Measurements from ENCODE around the gene CUX1. TPM values are rescaled to one million over a fixed set of nuclear protein-coding genes. Genes with fewer than 3 reads are reported as not detected.

CUX1 gene
- total and polyA plus RNA-seq, 10 of the 15 experiments (the other 5 are each of a cell fraction or from before 2014, with no cell fraction given) = 6.1 to 48.6 (median 25.9) TPM

- H3K36me3 ChIP-seq (ENCODE audit: control insufficient read depth in 2 of 2, insufficient read depth in 2 of 2, low read length in 1 of 2) = peaks cover 0 to 4% of the 10 kb centered on the region in 2 experiments; a peak in 3 of 4 replicates
- ChIA-PET RAD21 (ENCODE audit: unreplicated experiment) (interaction anchor here (0.6 to 5.8 kb wide), 12 partner anchors 8 to 245 kb away, joined by 3 to 46 read pairs (median 6); no protein-coding TSS in a partner anchor), POLR2A (interaction anchor here (0.6 to 1.1 kb wide), 2 partner anchors 10 to 274 kb away, joined by 3 read pairs; no protein-coding TSS in a partner anchor), CTCF (interaction anchor here (0.9 to 3.5 kb wide), 6 partner anchors 33 to 248 kb away, joined by 3 to 11 read pairs (median 4); partner anchors contain the start of gene CUX1), SMC1A (ENCODE audit: uncharacterized antibody, unreplicated experiment) (interaction anchor here (0.6 to 4.8 kb wide), 10 partner anchors 14 to 171 kb away, joined by 3 to 37 read pairs (median 6); no protein-coding TSS in a partner anchor)
- H3K4me2 ChIP-seq (ENCODE audit: control insufficient read depth, insufficient read depth) = peak overlapping the region; percentile 77; the same call in 1 of the 2 replicates
- H3K27me3 ChIP-seq (replicated peaks in 1 of 2; ENCODE audit: control insufficient read depth in 2 of 2, insufficient read depth in 2 of 2, low read length in 1 of 2) = no peaks in the 10 kb centered on the region
- peak overlapping the region; percentile 93 for H3K27ac ChIP-seq (ENCODE audit: control insufficient read depth, insufficient read depth)
- intact Hi-C loops (cut with micrococcal nuclease; ENCODE audit: unreplicated experiment) = no loop called here
- 98% methylated on average over 17 of the region's 20 CpGs for WGBS (ENCODE audit: insufficient coverage, insufficient replicate concordance, low lambda C conversion rate, missing lambda C conversion rate)
- peaks cover 21% of the 10 kb centered on the region for H3K79me2 ChIP-seq (ENCODE audit: control insufficient read depth, insufficient read depth, low read length)
- ATAC-seq (no peak), FAIRE-seq (no peak), DNase-seq (ENCODE audit: low read depth, low spot score) (no peak)
- no TSS peak for BruUV-seq (replicated peaks)
- H3K9me3 ChIP-seq (replicated peaks; ENCODE audit: control insufficient read depth, insufficient read depth, low read length) = peaks cover 2% of the 10 kb centered on the region; the same call in 2 of the 3 replicates
- peak overlapping the region; percentile 28; the same call in 1 of the 2 replicates for H3K9ac ChIP-seq (ENCODE audit: control insufficient read depth, insufficient read depth, low read length)
- TF ChIP-seq, protein P1, sequence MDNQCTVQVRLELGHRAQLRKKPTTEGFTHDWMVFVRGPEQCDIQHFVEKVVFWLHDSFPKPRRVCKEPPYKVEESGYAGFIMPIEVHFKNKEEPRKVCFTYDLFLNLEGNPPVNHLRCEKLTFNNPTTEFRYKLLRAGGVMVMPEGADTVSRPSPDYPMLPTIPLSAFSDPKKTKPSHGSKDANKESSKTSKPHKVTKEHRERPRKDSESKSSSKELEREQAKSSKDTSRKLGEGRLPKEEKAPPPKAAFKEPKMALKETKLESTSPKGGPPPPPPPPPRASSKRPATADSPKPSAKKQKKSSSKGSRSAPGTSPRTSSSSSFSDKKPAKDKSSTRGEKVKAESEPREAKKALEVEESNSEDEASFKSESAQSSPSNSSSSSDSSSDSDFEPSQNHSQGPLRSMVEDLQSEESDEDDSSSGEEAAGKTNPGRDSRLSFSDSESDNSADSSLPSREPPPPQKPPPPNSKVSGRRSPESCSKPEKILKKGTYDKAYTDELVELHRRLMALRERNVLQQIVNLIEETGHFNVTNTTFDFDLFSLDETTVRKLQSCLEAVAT (IDR thresholded peaks at IDR 0.05) = peak; percentile 70; the same call in 1 of the 2 replicates
- TF ChIP-seq CEBPB (IDR thresholded peaks at IDR 0.05; ENCODE audit: borderline replicate concordance in 1 of 2, low read depth in 2 of 2, low read length in 2 of 2) = no peak
- H4K20me1 ChIP-seq (ENCODE audit: control insufficient read depth, insufficient read depth) = no peaks in the 10 kb centered on the region
- no peak overlapping the region for H3K4me3 ChIP-seq
- in situ Hi-C loops (cut with MboI) = no loop called here
- peaks cover 76% of the 10 kb centered on the region for H3K4me1 ChIP-seq (ENCODE audit: control insufficient read depth, insufficient read depth, low read length)
- no peak overlapping the region for H2AFZ ChIP-seq (ENCODE audit: control insufficient read depth, low read depth, low read length)
These were observed 171.7 kb downstream of the CUX1 start for GRCh38 chr7:101989101-101989500.
